OCI-LY7 (cell line): ENCODE data around the gene ACTL7A. TPM values are rescaled to one million over a fixed set of nuclear protein-coding genes. Genes with fewer than 3 reads are reported as not detected.

ENCODE experiments used
- BruUV-seq: library from RNA; stranded (reverse); fragments of 400-500 nt; replicated peaks from 2 replicates; lab custom pipeline; 2021; lab: Mats Ljungman, UMichigan
- CTCF ChIA-PET: fragments of 300-600 bp; sonication (Branson Sonifier 250); formaldehyde crosslinking; loops from one replicate; lab custom pipeline; 2022; ENCODE audit warnings: antibody characterized with exemption; ENCODE audit not compliant: unreplicated experiment; lab: Charles Lee
- POLR2A ChIA-PET: fragments of 300-600 bp; sonication (Branson Sonifier 250); formaldehyde crosslinking; loops from one replicate; lab custom pipeline; 2022; ENCODE audit warnings: antibody characterized with exemption; lab: Charles Lee
- DNase-seq: peaks from one replicate; pipeline ENCODE4 v3.0.0-alpha.2; 2015; ENCODE audit warnings: low spot score
- H2AFZ ChIP-seq: fragments of 200-600 bp; sonication (generic), shearing (Covaris generic); 2 replicates; pipeline ENCODE4 v1.6.1; 2014; ENCODE audit warnings: mild to moderate bottlenecking, antibody characterized with exemption, low read length, moderate library complexity
- H3K27ac ChIP-seq: fragments of 200-600 bp; sonication (generic); 2 replicates; pipeline ENCODE4 v1.5.1; 2014; ENCODE audit warnings: mixed run types, low read depth, mild to moderate bottlenecking, moderate library complexity, low read length, inconsistent platforms; ENCODE audit not compliant: poor library complexity, severe bottlenecking
- H3K36me3 ChIP-seq: fragments of 200-600 bp; sonication (generic); 2 replicates; pipeline ENCODE4 v1.6.1; 2014; ENCODE audit warnings: mild to moderate bottlenecking, antibody characterized with exemption, low read length, moderate library complexity, mixed read lengths; ENCODE audit not compliant: insufficient read depth
- H3K4me1 ChIP-seq: fragments of 200-600 bp; sonication (generic); 2 replicates; pipeline ENCODE4 v1.5.1; 2014; ENCODE audit warnings: mild to moderate bottlenecking, low read length; ENCODE audit not compliant: insufficient read depth, poor library complexity, severe bottlenecking
- H3K4me2 ChIP-seq: fragments of 200-600 bp; sonication (generic); 2 replicates; pipeline ENCODE4 v1.6.1; 2014; ENCODE audit warnings: mild to moderate bottlenecking, low read length
- H3K4me3 ChIP-seq: fragments of 200-600 bp; sonication (generic); 2 replicates; pipeline ENCODE4 v1.5.1; 2014; ENCODE audit warnings: mild to moderate bottlenecking, low read depth, low read length; ENCODE audit not compliant: poor library complexity, severe bottlenecking
- H3K79me2 ChIP-seq: fragments of 200-600 bp; sonication (generic); 2 replicates; pipeline ENCODE4 v1.6.1; 2016; ENCODE audit warnings: low read depth, mild to moderate bottlenecking, low read length, moderate library complexity, mixed read lengths; ENCODE audit not compliant: insufficient read depth
- H3K9me2 ChIP-seq: fragments of 200-600 bp; sonication (generic); 2 replicates; pipeline ENCODE4 v1.6.1; 2016; ENCODE audit warnings: mild to moderate bottlenecking, low read length, mixed read lengths; ENCODE audit not compliant: insufficient read depth
- H3K9me3 ChIP-seq: fragments of 200-600 bp; sonication (generic); 2 replicates; pipeline ENCODE4 v1.6.1; 2014; ENCODE audit warnings: mild to moderate bottlenecking, mixed run types, low read length, mixed read lengths
- H4K20me1 ChIP-seq: fragments of 200-600 bp; sonication (generic); 2 replicates; pipeline ENCODE4 v1.6.1; 2014; ENCODE audit warnings: mild to moderate bottlenecking, antibody characterized with exemption, low read length, moderate library complexity, mixed read lengths; ENCODE audit not compliant: insufficient read depth
- CTCF ChIP-seq: fragments of 200-600 bp; sonication (generic); conservative IDR thresholded peaks from 2 replicates; pipeline ENCODE4 v1.5.1; 2014; ENCODE audit warnings: mild to moderate bottlenecking, antibody characterized with exemption, low read length, moderate library complexity, mixed read lengths
- EZH2phosphoT487 ChIP-seq: fragments of 200-600 bp; sonication (generic); IDR thresholded peaks from 2 replicates; pipeline ENCODE4 v1.6.1; 2018; ENCODE audit warnings: low read depth, borderline replicate concordance, mild to moderate bottlenecking, mixed run types, antibody characterized with exemption, low read length, moderate library complexity, mixed read lengths
- intact Hi-C: fragments of 100-400 bp; cut with micrococcal nuclease; formaldehyde crosslinking; loops from one replicate; pipeline ENCODE4 v1.10.0; 2022; ENCODE audit not compliant: unreplicated experiment
- total RNA-seq, 2 experiments: library from RNA; depleted of rRNA in 1 of 2; stranded (reverse); fragments of >200 nt in 1 of 2; shearing (Covaris generic) in 1 of 2; gene quantifications; 2 replicates each; pipeline ENCODE4 v1.2.3, GENCODE V29; 2014 to 2022

ACTL7A gene
- total RNA-seq, 2 experiments from 2014 or later: not detected

DNA sequence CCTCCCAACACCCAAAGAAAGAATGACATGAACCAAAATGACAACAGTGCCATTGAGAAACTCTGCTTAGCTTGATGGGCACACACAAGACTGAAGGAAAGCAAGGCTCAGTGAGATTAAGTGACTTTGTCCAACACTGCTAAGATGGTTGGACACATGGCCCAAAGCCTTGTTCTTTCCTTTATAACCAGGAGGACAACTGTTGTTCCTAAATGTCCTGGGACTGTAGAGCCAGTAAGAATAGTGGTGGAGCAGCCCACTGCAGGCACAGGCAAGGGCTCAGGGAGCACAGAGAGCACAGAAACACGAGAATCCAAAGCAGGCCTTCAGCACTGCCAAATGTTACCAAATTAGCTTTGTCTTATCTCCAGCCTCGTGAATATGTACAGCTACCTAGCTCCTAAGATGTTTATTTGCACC, 3.9 kb downstream of the ACTL7A start:
- Histone ChIP-seq H3K9me3 (no peaks in the 10 kb centered on the region), H3K27ac (no peak overlapping the region), H3K36me3 (peaks cover 30% of the 10 kb centered on the region), H2AFZ (no peak overlapping the region), H4K20me1 (no peaks in the 10 kb centered on the region), H3K9me2 (no peaks in the 10 kb centered on the region), H3K79me2 (no peaks in the 10 kb centered on the region), H3K4me2 (no peak overlapping the region), H3K4me1 (no peaks in the 10 kb centered on the region), H3K4me3 (no peak overlapping the region)
- no peak for DNase-seq
- ChIA-PET CTCF (no interaction called here), POLR2A (no interaction called here)
- TF ChIP-seq EZH2phosphoT487 (no peak), CTCF (no peak)
- no TSS peak for BruUV-seq
- intact Hi-C loops: no loop called here

- DNase-seq: no peak
- no TSS peak for BruUV-seq
- Histone ChIP-seq H2AFZ (no peak overlapping the region), H3K4me2 (no peak overlapping the region), H3K9me3 (no peaks in the 10 kb centered on the region), H4K20me1 (no peaks in the 10 kb centered on the region), H3K27ac (no peak overlapping the region), H3K79me2 (no peaks in the 10 kb centered on the region), H3K36me3 (peaks cover 41% of the 10 kb centered on the region), H3K4me3 (no peak overlapping the region), H3K4me1 (no peaks in the 10 kb centered on the region), H3K9me2 (no peaks in the 10 kb centered on the region)
- TF ChIP-seq EZH2phosphoT487 (no peak), CTCF (no peak)
- CTCF ChIA-PET: no interaction called here
- POLR2A ChIA-PET: no interaction called here
- intact Hi-C loops: no loop called here
These were observed 5.0 kb downstream of the ACTL7A start for GRCh38 chr9:108867116-108867515.

DNA sequence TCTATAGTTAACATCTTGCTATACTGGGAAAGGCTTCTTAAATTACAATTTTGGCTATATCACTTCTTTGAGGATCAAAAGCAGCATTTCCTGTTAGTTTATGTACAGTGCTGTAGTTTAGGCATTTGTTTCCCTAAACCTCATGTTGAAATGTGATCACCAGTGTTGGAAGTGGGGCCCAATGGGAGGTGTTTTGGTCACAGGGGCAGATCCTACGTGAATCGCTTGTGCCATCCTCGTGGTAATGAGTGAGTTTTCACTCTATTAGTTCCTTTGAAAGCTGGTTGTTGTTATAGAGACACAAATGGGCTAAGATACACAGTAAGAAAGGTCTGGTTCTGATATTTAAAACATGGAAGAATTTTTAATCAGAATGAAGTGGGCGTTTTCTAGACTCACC, 5.8 kb downstream of the ACTL7A start:
- Histone ChIP-seq H3K9me2 (no peaks in the 10 kb centered on the region), H4K20me1 (no peaks in the 10 kb centered on the region), H3K27ac (no peak overlapping the region), H3K4me3 (no peak overlapping the region), H3K36me3 (peaks cover 47% of the 10 kb centered on the region), H3K79me2 (no peaks in the 10 kb centered on the region), H3K4me1 (no peaks in the 10 kb centered on the region), H3K9me3 (no peaks in the 10 kb centered on the region), H3K4me2 (no peak overlapping the region), H2AFZ (no peak overlapping the region)
- ChIA-PET POLR2A (no interaction called here), CTCF (no interaction called here)
- no peak for DNase-seq
- BruUV-seq: no TSS peak
- TF ChIP-seq EZH2phosphoT487: no peak
- no peak for TF ChIP-seq CTCF
- intact Hi-C loops: no loop called here
